Subcutaneous abdominal adipose tissue (tissue), 5 donors: ENCODE data around the gene CYP1A1.

Source experiments
- H3K27ac ChIP-seq: one replicate; pipeline ENCODE4 v1.7.0; 2013; ENCODE audit warnings: low read depth, mild to moderate bottlenecking, inconsistent platforms, low read length, moderate library complexity
- H3K27me3 ChIP-seq, 5 donors: one replicate each; pipeline ENCODE4 v1.7.0; 2013; ENCODE audit warnings: low read length in 5 of 5, inconsistent platforms in 1 of 5; ENCODE audit not compliant: control insufficient read depth in 5 of 5, insufficient read depth in 4 of 5
- H3K36me3 ChIP-seq, 5 donors: one replicate each; pipeline ENCODE4 v1.7.0; 2013; ENCODE audit warnings: low read length in 5 of 5; ENCODE audit not compliant: control insufficient read depth in 5 of 5, insufficient read depth in 5 of 5
- H3K4me1 ChIP-seq, 5 donors: one replicate each; pipeline ENCODE4 v1.7.0; 2013; ENCODE audit warnings: low read length in 5 of 5, mild to moderate bottlenecking in 3 of 5, moderate library complexity in 1 of 5; ENCODE audit not compliant: control insufficient read depth in 5 of 5, insufficient read depth in 5 of 5
- H3K4me3 ChIP-seq, 5 donors: one replicate each; pipeline ENCODE4 v1.7.0; 2013; ENCODE audit warnings: low read length in 5 of 5, low read depth in 1 of 5
- H3K9ac ChIP-seq, 5 donors: one replicate each; pipeline ENCODE4 v1.7.0; 2013; ENCODE audit warnings: low read length in 5 of 5, mild to moderate bottlenecking in 4 of 5, moderate library complexity in 3 of 5
- H3K9me3 ChIP-seq, 5 donors: one replicate each; pipeline ENCODE4 v1.7.0; 2013; ENCODE audit warnings: low read length in 5 of 5; ENCODE audit not compliant: control insufficient read depth in 5 of 5
- donor health status: healthy.
- donor health status: healthy.
- donor health status: healthy.
- donor health status: healthy.
- donor health status: healthy.

Gene CYP1A1

DNA sequence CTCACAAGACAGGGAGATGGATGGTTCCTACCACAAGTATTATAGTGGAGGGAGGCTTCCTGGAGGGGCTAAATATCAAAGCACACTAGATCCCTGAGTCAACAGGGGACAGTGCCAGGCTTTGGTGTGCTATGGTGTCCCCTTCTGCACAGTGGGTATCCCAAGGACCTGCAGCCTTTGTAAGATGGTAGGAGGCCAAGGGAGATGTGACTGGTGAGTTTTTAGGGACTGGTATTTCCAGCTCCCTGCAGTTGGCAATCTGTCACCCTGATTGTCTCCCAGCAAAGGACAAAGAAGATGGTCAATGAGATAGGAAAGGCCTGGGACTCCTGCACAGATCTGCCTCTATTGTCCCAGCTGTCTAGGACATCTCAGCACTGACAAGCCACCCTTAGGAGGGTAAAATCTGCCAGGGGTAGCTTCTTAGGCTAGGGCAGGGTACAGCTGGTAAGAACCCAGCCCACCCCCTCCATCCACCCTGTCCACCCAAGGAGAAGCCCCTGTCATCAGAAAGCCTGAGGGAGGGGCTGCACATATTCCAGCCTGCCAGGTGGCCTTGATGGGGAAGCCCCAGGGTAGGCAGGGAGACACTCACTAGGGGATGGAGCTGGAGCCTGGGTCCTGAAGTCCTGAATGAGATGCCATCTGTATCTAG is 631 bp downstream of the CYP1A1 start:
- no peaks in the 10 kb centered on the region for H3K36me3 ChIP-seq
- peaks cover 5 to 16% (median 14%) of the 10 kb centered on the region in 5 donors for H3K4me1 ChIP-seq
- H3K27ac ChIP-seq = no peak overlapping the region
- H3K4me3 ChIP-seq = no peak overlapping the region
- peaks cover 7 to 15% (median 9%) of the 10 kb centered on the region in 5 donors for H3K27me3 ChIP-seq
- no peak overlapping the region for H3K9ac ChIP-seq
- H3K9me3 ChIP-seq = no peaks in the 10 kb centered on the region

DNA sequence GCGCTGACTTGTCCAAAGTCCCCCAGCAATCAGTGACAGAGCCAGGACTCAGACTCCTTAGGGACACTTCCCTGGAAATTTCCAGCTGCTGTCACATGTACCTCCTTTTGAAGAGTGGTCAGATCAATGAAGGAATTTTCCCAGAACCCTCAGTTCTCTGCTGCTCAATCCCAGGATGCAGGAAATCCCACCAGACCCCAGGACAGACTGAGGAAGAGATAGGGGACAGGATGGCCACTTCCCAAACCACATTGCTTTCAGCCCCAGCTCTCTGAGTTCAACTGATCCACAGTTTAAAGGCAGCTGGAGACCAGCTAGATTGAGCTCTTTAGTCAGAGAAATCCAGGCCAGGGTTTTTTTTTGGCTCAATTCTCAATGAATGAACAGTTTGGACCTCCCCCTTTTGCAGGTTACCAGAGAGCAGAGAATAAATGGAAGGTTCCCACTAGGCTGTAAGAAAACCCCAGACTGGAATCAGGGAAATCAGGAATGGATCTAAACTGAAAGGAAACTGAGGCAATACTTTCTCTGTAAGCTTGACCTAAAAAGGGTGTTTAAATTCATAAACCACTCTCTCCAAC is 1.5 kb downstream of the CYP1A1 start:
- no peaks in the 10 kb centered on the region for H3K9me3 ChIP-seq
- H3K36me3 ChIP-seq = no peaks in the 10 kb centered on the region
- no peak overlapping the region for H3K4me3 ChIP-seq
- no peak overlapping the region for H3K27ac ChIP-seq
- H3K27me3 ChIP-seq = peaks cover 7 to 15% (median 9%) of the 10 kb centered on the region in 5 donors
- peaks cover 5 to 16% (median 14%) of the 10 kb centered on the region in 5 donors for H3K4me1 ChIP-seq
- H3K9ac ChIP-seq = no peak overlapping the region

DNA sequence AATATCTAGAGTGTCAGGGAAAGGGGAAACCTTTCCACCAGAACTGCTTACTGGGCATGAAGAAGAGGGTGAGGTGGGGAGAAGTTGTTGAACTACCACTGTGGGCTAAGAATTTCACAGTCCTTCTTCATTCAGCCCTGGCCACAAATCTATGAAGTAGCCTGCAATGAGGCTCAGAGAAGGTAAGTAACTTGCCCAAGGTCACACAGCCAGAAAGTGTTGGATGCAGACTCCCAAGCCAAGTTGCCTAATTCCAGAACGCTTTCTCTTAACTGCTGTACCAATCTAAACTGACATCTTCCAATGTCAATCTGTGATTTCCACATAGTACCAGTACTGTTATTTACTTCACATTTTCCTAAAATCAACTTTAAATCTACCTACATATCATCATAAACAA is 2.1 kb downstream of the CYP1A1 start:
- Histone ChIP-seq H3K9me3 (no peaks in the 10 kb centered on the region), H3K36me3 (no peaks in the 10 kb centered on the region), H3K4me3 (no peak overlapping the region), H3K27me3 (peaks cover 7 to 15% (median 9%) of the 10 kb centered on the region in 5 donors), H3K4me1 (peaks cover 5 to 16% (median 14%) of the 10 kb centered on the region in 5 donors), H3K9ac (no peak overlapping the region), H3K27ac (no peak overlapping the region)

DNA sequence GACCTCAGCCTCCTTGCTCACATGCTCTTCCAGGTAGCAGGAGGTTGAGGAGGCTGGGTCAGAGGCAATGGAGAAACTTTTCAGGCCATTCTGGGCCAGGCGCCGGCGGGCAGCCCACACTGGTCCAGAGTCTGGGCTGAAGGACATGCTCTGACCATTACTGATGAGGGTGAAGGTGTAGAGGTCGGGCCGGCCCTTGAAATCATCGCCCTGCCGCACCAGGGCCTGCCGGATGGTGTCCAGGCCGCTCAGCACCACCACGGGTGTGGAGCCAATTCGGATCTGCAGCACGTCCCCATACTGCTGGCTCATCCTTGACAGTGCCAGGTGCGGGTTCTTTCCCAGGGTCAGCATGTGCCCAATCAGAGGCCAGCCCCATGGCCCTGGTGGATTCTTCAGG is 2.7 kb downstream of the CYP1A1 start:
- H3K9me3 ChIP-seq = no peaks in the 10 kb centered on the region
- H3K27ac ChIP-seq = no peak overlapping the region
- no peaks in the 10 kb centered on the region for H3K36me3 ChIP-seq
- H3K4me3 ChIP-seq = no peak overlapping the region
- H3K9ac ChIP-seq = no peak overlapping the region
- H3K27me3 ChIP-seq = peaks cover 4 to 10% (median 7%) of the 10 kb centered on the region in 5 donors
- peaks cover 5 to 16% (median 14%) of the 10 kb centered on the region in 5 donors for H3K4me1 ChIP-seq

DNA sequence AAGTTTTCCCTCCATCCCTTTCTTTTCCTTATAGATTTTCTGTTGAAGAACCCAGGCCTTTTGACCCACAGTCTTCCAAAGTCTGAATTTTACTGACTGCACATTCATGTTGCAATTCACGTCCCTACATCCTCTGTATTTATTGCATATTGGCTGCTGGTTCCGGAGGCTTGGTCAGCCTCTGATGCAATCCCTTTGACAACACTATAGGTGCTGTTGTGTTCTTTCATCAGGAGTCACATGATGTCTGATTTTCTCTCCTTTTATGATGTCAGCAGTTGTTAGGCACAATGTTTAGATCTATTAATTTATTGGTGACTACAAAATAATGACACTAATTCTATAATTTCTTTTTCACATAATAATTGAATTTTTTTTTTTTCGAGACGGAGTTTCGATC is 8.7 kb downstream of the CYP1A1 start:
- Histone ChIP-seq H3K27ac (no peak overlapping the region), H3K4me1 (no peaks in the 10 kb centered on the region), H3K9ac (no peak overlapping the region), H3K9me3 (no peaks in the 10 kb centered on the region), H3K4me3 (no peak overlapping the region), H3K36me3 (no peaks in the 10 kb centered on the region), H3K27me3 (no peaks in the 10 kb centered on the region)

DNA sequence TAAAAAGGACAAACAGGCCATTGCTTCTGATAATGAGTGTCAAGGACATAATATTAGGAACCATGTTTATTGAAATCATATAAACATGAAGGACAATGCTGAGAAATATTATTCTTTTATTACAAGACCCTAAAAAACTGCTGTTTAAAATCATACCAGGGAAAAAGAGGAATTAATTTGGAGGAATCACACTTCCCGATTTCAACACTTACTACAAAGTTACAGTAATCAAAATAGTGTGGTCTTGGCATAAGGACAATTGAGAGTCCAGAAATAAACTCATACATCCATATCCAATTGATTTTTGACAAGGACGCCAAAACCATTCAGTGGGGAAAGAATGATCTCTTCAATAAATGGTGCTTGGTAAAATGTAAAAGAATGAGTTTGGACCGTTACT is 13.0 kb downstream of the CYP1A1 start:
- no peak overlapping the region for H3K9ac ChIP-seq
- no peaks in the 10 kb centered on the region for H3K9me3 ChIP-seq
- H3K36me3 ChIP-seq = no peaks in the 10 kb centered on the region
- H3K4me1 ChIP-seq = peaks cover 0 to 7% (median 4%) of the 10 kb centered on the region in 5 donors
- no peak overlapping the region for H3K27ac ChIP-seq
- no peak overlapping the region for H3K4me3 ChIP-seq
- peaks cover 0 to 6% (median 0%) of the 10 kb centered on the region in 5 donors for H3K27me3 ChIP-seq

DNA sequence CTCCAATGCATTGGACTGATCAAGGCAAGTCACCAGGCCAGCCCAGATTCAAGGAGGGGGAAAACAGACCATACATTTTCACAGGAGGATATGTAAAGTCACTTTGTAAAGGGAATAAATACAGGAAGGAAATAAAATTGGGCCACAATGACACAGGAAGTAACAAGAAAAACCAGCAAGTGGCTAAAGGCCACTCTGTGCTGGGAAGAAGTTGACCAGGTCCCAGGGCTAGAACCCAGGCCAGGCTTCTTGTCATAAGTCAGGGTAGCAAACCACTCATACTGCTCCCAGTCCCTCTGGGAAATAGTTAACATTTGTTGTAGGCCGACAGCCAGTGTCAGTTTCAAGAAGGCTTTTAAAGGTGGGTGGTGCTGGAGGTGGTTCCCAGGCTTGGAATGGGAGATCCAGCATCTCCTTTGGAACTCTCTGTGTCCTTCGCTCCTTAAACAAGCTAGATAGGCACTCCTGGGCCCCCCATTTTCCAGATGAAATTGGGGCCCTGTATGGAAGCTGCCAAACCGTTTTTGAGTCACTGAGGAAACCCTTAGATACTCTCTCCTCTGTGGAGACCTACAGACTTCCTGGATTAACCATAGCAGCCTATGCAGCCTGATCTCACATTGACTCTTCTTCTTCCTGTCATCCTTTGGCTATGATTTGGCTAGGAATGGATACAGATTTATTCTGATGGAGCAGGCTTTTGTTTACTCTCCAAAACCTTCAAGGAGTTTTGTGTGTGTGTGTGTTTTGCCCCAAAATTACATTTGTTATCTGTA is 14.8 kb downstream of the CYP1A1 start:
- H3K27me3 ChIP-seq = peaks cover 0 to 7% (median 0%) of the 10 kb centered on the region in 5 donors
- no peak overlapping the region for H3K27ac ChIP-seq
- H3K36me3 ChIP-seq = no peaks in the 10 kb centered on the region
- no peak overlapping the region for H3K4me3 ChIP-seq
- no peaks in the 10 kb centered on the region for H3K9me3 ChIP-seq
- H3K4me1 ChIP-seq = peaks cover 0 to 7% (median 4%) of the 10 kb centered on the region in 5 donors
- H3K9ac ChIP-seq = no peak overlapping the region

DNA sequence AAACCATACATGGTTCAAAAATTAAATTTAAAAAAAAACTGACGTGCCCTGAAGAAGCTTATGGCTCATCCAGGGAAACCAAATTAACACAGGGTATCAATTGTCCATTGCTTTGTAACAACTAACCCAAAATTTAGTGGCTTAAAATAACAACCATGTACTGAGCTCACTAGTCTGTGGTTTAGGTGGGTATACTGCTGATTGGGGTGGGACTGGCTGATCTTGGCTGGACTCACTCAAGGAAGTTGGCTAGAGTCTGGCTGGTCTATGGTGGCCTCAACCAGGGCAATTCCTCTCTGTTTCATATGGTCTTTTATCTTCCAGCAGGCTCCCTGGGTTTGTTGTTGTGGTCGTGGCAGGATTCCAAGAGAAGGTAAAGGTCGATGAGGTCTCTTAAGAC is 15.4 kb downstream of the CYP1A1 start:
- Histone ChIP-seq H3K36me3 (no peaks in the 10 kb centered on the region), H3K4me1 (peaks cover 0 to 7% (median 4%) of the 10 kb centered on the region in 5 donors), H3K4me3 (no peak overlapping the region), H3K9me3 (no peaks in the 10 kb centered on the region), H3K27me3 (peaks cover 0 to 7% (median 0%) of the 10 kb centered on the region in 5 donors), H3K9ac (no peak overlapping the region), H3K27ac (no peak overlapping the region)

DNA sequence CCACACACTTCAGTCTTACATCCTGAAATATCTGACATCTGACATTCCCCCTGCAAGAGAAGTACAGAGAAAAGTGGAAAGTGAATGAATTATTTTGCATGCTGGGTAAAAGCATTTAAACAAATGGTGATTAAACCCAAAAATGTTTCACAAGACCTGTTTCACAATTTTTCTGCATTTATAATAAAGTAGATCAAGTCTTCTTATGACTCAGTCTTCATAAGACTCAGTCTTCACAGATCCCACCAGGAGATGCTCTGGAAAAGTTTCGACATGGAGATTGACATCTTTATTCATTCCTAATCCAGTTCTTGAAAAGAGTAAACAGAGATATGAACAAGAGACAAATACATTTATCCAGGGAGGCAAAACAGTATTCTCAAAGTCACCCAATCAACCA is 16.3 kb downstream of the CYP1A1 start:
- Histone ChIP-seq H3K4me3 (no peak overlapping the region), H3K4me1 (peaks cover 0 to 7% (median 4%) of the 10 kb centered on the region in 5 donors), H3K9ac (no peak overlapping the region), H3K27me3 (peaks cover 0 to 7% (median 0%) of the 10 kb centered on the region in 5 donors), H3K9me3 (no peaks in the 10 kb centered on the region), H3K36me3 (no peaks in the 10 kb centered on the region), H3K27ac (no peak overlapping the region)

DNA sequence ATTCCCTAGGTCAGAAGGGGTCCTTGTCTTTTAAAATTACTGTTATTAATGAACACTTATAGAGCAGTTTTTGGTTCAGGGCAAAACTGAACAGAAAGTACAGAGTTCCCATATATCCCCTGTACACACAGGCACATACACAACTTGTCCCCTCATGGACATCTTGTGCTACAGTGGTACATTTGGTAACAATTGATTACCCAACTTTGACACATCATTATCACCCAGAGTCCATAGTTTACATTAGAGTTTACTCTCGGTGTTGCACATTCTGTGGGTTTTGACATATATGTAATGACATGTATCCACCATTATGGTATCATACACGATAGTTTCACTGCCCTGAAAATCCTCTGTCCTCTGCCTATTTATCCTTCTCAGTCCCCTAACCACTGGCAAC is 28.5 kb downstream of the CYP1A1 start:
- Histone ChIP-seq H3K9ac (peak overlapping the region in 2 of 5 donors; percentile 93 to 99), H3K4me3 (peak overlapping the region; percentile 92 to 98 (median 97))

More for the DNA sequence above, 28.5 kb downstream of the CYP1A1 start:
- Histone ChIP-seq H3K27me3 (peaks cover 0 to 2% (median 0%) of the 10 kb centered on the region in 5 donors), H3K9me3 (no peaks in the 10 kb centered on the region), H3K36me3 (no peaks in the 10 kb centered on the region), H3K27ac (no peak overlapping the region), H3K4me1 (peaks cover 5 to 26% (median 22%) of the 10 kb centered on the region in 5 donors)
